HG02571 (cell line): ENCODE measurements around the gene CCL7.

Experiments
- ATAC-seq: cut with Tn5 transposase; IDR thresholded peaks from one replicate; pipeline ENCODE4 v1.9.1; 2021; ENCODE audit warnings: mild to moderate bottlenecking, moderate library complexity; ENCODE audit not compliant: unreplicated experiment

The CCL7 gene

GRCh38 chr17:34246446-34246845 lies 23.6 kb upstream of the CCL7 start:
- ATAC-seq: no peak

GRCh38 chr17:34246881-34247280 lies 23.1 kb upstream of the CCL7 start:
- no peak for ATAC-seq

GRCh38 chr17:34248511-34249024 lies 21.5 kb upstream of the CCL7 start:
- ATAC-seq: no peak

- no peak for ATAC-seq
These were observed 21.0 kb upstream of the CCL7 start for GRCh38 chr17:34249061-34249460.

- ATAC-seq: no peak
These were observed 20.5 kb upstream of the CCL7 start for GRCh38 chr17:34249478-34249877.

GRCh38 chr17:34251186-34251585 lies 18.8 kb upstream of the CCL7 start:
- ATAC-seq: no peak

GRCh38 chr17:34252095-34252443 lies 18.0 kb upstream of the CCL7 start:
- no peak for ATAC-seq

- ATAC-seq: no peak
These were observed 17.4 kb upstream of the CCL7 start for GRCh38 chr17:34252444-34253138.

- ATAC-seq: no peak
These were observed 16.9 kb upstream of the CCL7 start for GRCh38 chr17:34253139-34253525.

- no peak for ATAC-seq
These were observed 15.9 kb upstream of the CCL7 start for GRCh38 chr17:34254146-34254545.

GRCh38 chr17:34254651-34255380 lies 15.2 kb upstream of the CCL7 start, which contains the start of gene CCL2:
Gene CCL2 (plus strand): TSS chr17:34255285. CDS start chr17:34255350, 65 bp downstream.
- no peak for ATAC-seq

GRCh38 chr17:34255381-34255732 lies 14.7 kb upstream of the CCL7 start:
- no peak for ATAC-seq

GRCh38 chr17:34255841-34256240 lies 14.2 kb upstream of the CCL7 start:
- ATAC-seq: no peak

- ATAC-seq: no peak
These were observed 12.6 kb upstream of the CCL7 start for GRCh38 chr17:34257299-34257985.

GRCh38 chr17:34257986-34258326 lies 12.1 kb upstream of the CCL7 start:
- ATAC-seq: no peak

GRCh38 chr17:34259146-34259545 lies 10.9 kb upstream of the CCL7 start:
- no peak for ATAC-seq

- no peak for ATAC-seq
These were observed 9.2 kb upstream of the CCL7 start for GRCh38 chr17:34260861-34261260.

GRCh38 chr17:34261568-34262337 lies 8.3 kb upstream of the CCL7 start:
- ATAC-seq: no peak

GRCh38 chr17:34265711-34266110 lies 4.3 kb upstream of the CCL7 start:
- no peak for ATAC-seq

- no peak for ATAC-seq
These were observed 5.9 kb downstream of the CCL7 start for GRCh38 chr17:34275881-34276280.

GRCh38 chr17:34276826-34277225 lies 6.8 kb downstream of the CCL7 start:
- ATAC-seq: no peak
